Mesenchymal stem cell (in vitro differentiated cells and primary cell): Measurements from ENCODE around the gene USP22.

Experiments used
- DNase-seq: peaks from one replicate; pipeline ENCODE4 v3.0.0-alpha.2; 2013
- H2AFZ ChIP-seq: one replicate; pipeline ENCODE4 v1.6.1; 2013; ENCODE audit warnings: low read depth, mild to moderate bottlenecking, control low read depth, inconsistent platforms, low read length, moderate library complexity
- H2AK5ac ChIP-seq: 2 replicates; pipeline ENCODE4 v1.6.1; 2013; ENCODE audit warnings: low read length, moderate library complexity, mild to moderate bottlenecking, inconsistent platforms; ENCODE audit not compliant: severe bottlenecking
- H2BK120ac ChIP-seq: one replicate; pipeline ENCODE4 v1.6.1; 2013; ENCODE audit warnings: low read depth, mild to moderate bottlenecking, inconsistent platforms, low read length, moderate library complexity
- H2BK12ac ChIP-seq, 2 experiments: one replicate each; pipeline ENCODE4 v1.6.1; 2013; ENCODE audit warnings: inconsistent platforms in 2 of 2, low read length in 2 of 2, mild to moderate bottlenecking in 2 of 2, moderate library complexity in 2 of 2, control low read depth in 1 of 2
- H2BK15ac ChIP-seq: one replicate; pipeline ENCODE4 v1.6.1; 2013; ENCODE audit warnings: mild to moderate bottlenecking, low read depth, inconsistent platforms; ENCODE audit not compliant: poor library complexity, severe bottlenecking
- H2BK5ac ChIP-seq: 2 replicates; pipeline ENCODE4 v1.6.1; 2013; ENCODE audit warnings: low read depth, mild to moderate bottlenecking, low read length, control low read depth, inconsistent platforms; ENCODE audit not compliant: poor library complexity, severe bottlenecking
- H3K14ac ChIP-seq, 2 experiments: one replicate each; pipeline ENCODE4 v1.6.1; 2013; ENCODE audit warnings: inconsistent platforms in 2 of 2, low read length in 2 of 2, control low read depth in 1 of 2, mild to moderate bottlenecking in 1 of 2, moderate library complexity in 1 of 2
- H3K18ac ChIP-seq, 2 experiments: one replicate each; pipeline ENCODE4 v1.6.1; 2013; ENCODE audit warnings: inconsistent platforms in 2 of 2, low read length in 2 of 2, control low read depth in 1 of 2, low read depth in 1 of 2, mild to moderate bottlenecking in 1 of 2
- H3K23ac ChIP-seq, 2 experiments: one replicate each; pipeline ENCODE4 v1.6.1; 2013; ENCODE audit warnings: inconsistent platforms in 2 of 2, low read length in 2 of 2, mild to moderate bottlenecking in 2 of 2, moderate library complexity in 2 of 2, control low read depth in 1 of 2
- H3K27ac ChIP-seq: 2 replicates; pipeline ENCODE4 v1.5.1; 2013; ENCODE audit warnings: mild to moderate bottlenecking, moderate library complexity, low read length, control low read depth, inconsistent platforms; ENCODE audit not compliant: poor library complexity, severe bottlenecking
- H3K27me3 ChIP-seq, 2 experiments: 2 replicates each; pipeline versions ENCODE4 v1.6.1 to v1.7.0; 2013; ENCODE audit warnings: low read length in 2 of 2, mild to moderate bottlenecking in 2 of 2, moderate library complexity in 2 of 2, control low read depth in 1 of 2, inconsistent platforms in 1 of 2; ENCODE audit not compliant: control insufficient read depth in 1 of 2, insufficient read depth in 1 of 2
- H3K36me3 ChIP-seq, 2 experiments: 2 replicates each; pipeline versions ENCODE4 v1.6.1 to v1.7.0; 2013; ENCODE audit warnings: low read length in 2 of 2, control low read depth in 1 of 2, inconsistent platforms in 1 of 2, low read depth in 1 of 2, mild to moderate bottlenecking in 1 of 2; ENCODE audit not compliant: insufficient read depth in 2 of 2, control insufficient read depth in 1 of 2
- H3K4ac ChIP-seq, 2 experiments: one replicate each; pipeline ENCODE4 v1.6.1; 2013; ENCODE audit warnings: inconsistent platforms in 2 of 2, low read length in 2 of 2, mild to moderate bottlenecking in 2 of 2, moderate library complexity in 2 of 2, control low read depth in 1 of 2, low read depth in 1 of 2
- H3K4me1 ChIP-seq: 2 replicates; pipeline ENCODE4 v1.6.1; 2013; ENCODE audit warnings: low read depth, low read length, control low read depth; ENCODE audit not compliant: control insufficient read depth, insufficient read depth
- H3K4me2 ChIP-seq: 2 replicates; pipeline ENCODE4 v1.6.1; 2013; ENCODE audit warnings: low read length, mild to moderate bottlenecking, inconsistent platforms; ENCODE audit not compliant: poor library complexity, severe bottlenecking
- H3K4me3 ChIP-seq, 2 experiments: 2 replicates each; pipeline versions ENCODE4 v1.5.1 to v1.7.0; 2013; ENCODE audit warnings: low read length in 2 of 2, mild to moderate bottlenecking in 2 of 2, control low read depth in 1 of 2, low read depth in 1 of 2; ENCODE audit not compliant: insufficient read depth in 1 of 2
- H3K79me1 ChIP-seq: replicated peaks from 2 replicates; pipeline ENCODE4 v1.6.1; 2013; ENCODE audit warnings: mild to moderate bottlenecking, control low read depth, low read length, inconsistent platforms; ENCODE audit not compliant: poor library complexity, severe bottlenecking
- H3K9ac ChIP-seq: 2 replicates; pipeline ENCODE4 v1.7.0; 2013; ENCODE audit warnings: mild to moderate bottlenecking, low read length, moderate library complexity
- H3K9me3 ChIP-seq: 2 replicates; pipeline ENCODE4 v1.7.0; 2013; ENCODE audit warnings: mild to moderate bottlenecking, low read length; ENCODE audit not compliant: control insufficient read depth
- H4K8ac ChIP-seq: one replicate; pipeline ENCODE4 v1.6.1; 2013; ENCODE audit warnings: inconsistent platforms, mild to moderate bottlenecking, low read length, moderate library complexity
- H4K91ac ChIP-seq: one replicate; pipeline ENCODE4 v1.6.1; 2013; ENCODE audit warnings: mild to moderate bottlenecking, low read length, inconsistent platforms
- WGBS: methylation state at CpG from one replicate; pipeline ENCODE4 v1.1.7; 2013; ENCODE audit warnings: mixed read lengths; 5-methylcytosine and 5-hydroxymethylcytosine counted together

Gene USP22

DNA sequence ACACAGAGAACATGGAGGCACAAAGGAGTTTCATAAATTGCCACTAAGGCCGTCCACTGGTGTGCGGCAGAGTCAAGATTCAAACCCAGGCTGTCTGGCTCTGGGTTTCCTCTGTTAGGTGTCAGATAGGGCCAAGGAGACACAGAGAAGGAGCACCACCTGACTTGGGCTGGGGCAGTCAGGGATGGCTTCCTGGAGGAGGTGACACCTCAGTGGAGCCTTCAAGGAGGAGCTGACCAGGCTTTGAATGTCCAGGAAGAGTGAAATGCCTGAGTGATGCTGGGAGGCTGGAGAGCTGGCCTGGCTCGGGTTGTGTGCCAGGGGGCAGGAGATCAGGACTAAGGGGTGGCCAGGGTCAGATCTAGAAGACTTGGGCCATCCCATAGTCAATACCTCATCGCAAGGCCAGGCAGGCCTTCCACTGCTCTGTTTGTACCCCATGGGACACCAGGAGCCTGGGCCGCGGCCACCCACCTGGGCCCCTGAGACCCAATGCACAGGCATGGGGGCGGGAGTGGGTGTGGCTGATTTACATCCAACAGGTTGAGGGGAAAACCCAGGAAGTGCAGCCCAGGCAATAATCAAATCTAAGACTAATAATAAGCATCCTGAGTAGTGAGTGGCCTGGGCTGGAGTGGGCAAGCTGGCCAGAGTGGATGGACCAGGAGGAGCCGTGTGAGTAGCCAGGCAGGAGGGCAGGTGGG is 73.7 kb downstream of the USP22 start:
- no peak for DNase-seq
- Histone ChIP-seq H2BK5ac (no peak overlapping the region), H3K4me1 (peaks cover 3% of the 10 kb centered on the region), H3K27ac (no peak overlapping the region), H2BK120ac (no peak overlapping the region), H4K91ac (no peak overlapping the region), H3K9me3 (no peaks in the 10 kb centered on the region), H3K23ac (no peak overlapping the region), H3K9ac (no peak overlapping the region), H3K4me2 (no peak overlapping the region), H2BK15ac (no peak overlapping the region), H2AFZ (no peak overlapping the region), H3K36me3 (peaks cover 0 to 32% of the 10 kb centered on the region in 2 experiments), H3K18ac (no peak overlapping the region), H2BK12ac (no peak overlapping the region), H3K79me1 (peaks cover 20% of the 10 kb centered on the region), H3K4me3 (no peak overlapping the region), H4K8ac (no peak overlapping the region), H2AK5ac (no peak overlapping the region), H3K27me3 (peaks cover 0 to 10% of the 10 kb centered on the region in 2 experiments), H3K14ac (no peak overlapping the region), H3K4ac (no peak overlapping the region)
- 96% methylated on average over 8 of the region's 8 CpGs for WGBS

- Histone ChIP-seq H2BK15ac (no peak overlapping the region), H3K23ac (no peak overlapping the region), H3K9me3 (no peaks in the 10 kb centered on the region), H3K14ac (no peak overlapping the region), H4K91ac (no peak overlapping the region), H2BK120ac (no peak overlapping the region), H3K4me1 (peaks cover 3% of the 10 kb centered on the region), H2BK5ac (no peak overlapping the region), H2AFZ (no peak overlapping the region), H2AK5ac (no peak overlapping the region), H3K27me3 (peaks cover 0 to 10% of the 10 kb centered on the region in 2 experiments), H2BK12ac (no peak overlapping the region), H3K79me1 (peaks cover 21% of the 10 kb centered on the region), H3K4me2 (no peak overlapping the region), H4K8ac (no peak overlapping the region), H3K4ac (no peak overlapping the region), H3K4me3 (no peak overlapping the region), H3K18ac (no peak overlapping the region), H3K27ac (no peak overlapping the region), H3K36me3 (peaks cover 0 to 37% of the 10 kb centered on the region in 2 experiments), H3K9ac (no peak overlapping the region)
- no peak for DNase-seq
- WGBS: 93% methylated on average over 2 of the region's 3 CpGs
Observed at GRCh38 chr17:20967776-20968175, 75.0 kb downstream of the USP22 start.

- H4K8ac ChIP-seq: no peak overlapping the region
- no peak overlapping the region for H3K23ac ChIP-seq
- no peak overlapping the region for H3K14ac ChIP-seq
- H3K4ac ChIP-seq: no peak overlapping the region
- H3K79me1 ChIP-seq: peaks cover 19% of the 10 kb centered on the region
- no peak overlapping the region for H3K9ac ChIP-seq
- H2BK12ac ChIP-seq: no peak overlapping the region
- no peak overlapping the region for H3K4me2 ChIP-seq
- no peaks in the 10 kb centered on the region for H3K9me3 ChIP-seq
- H2AFZ ChIP-seq: no peak overlapping the region
- no peak for DNase-seq
- H3K18ac ChIP-seq: no peak overlapping the region
- H4K91ac ChIP-seq: no peak overlapping the region
- H2BK5ac ChIP-seq: no peak overlapping the region
- no peak overlapping the region for H2BK15ac ChIP-seq
- H3K4me1 ChIP-seq: peaks cover 3% of the 10 kb centered on the region
- 43% methylated on average over 2 of the region's 2 CpGs for WGBS
- H2AK5ac ChIP-seq: no peak overlapping the region
- peaks cover 0 to 10% of the 10 kb centered on the region in 2 experiments for H3K27me3 ChIP-seq
- no peak overlapping the region for H2BK120ac ChIP-seq
- H3K27ac ChIP-seq: no peak overlapping the region
- H3K36me3 ChIP-seq: peaks cover 0 to 37% of the 10 kb centered on the region in 2 experiments
- H3K4me3 ChIP-seq: no peak overlapping the region
Observed at GRCh38 chr17:20966870-20967269, 75.9 kb downstream of the USP22 start.

GRCh38 chr17:20965492-20965891 is 77.3 kb downstream of the USP22 start:
- Histone ChIP-seq H3K4me1 (peaks cover 3% of the 10 kb centered on the region), H2BK12ac (no peak overlapping the region), H3K79me1 (peaks cover 18% of the 10 kb centered on the region), H4K8ac (no peak overlapping the region), H3K18ac (no peak overlapping the region), H3K4ac (no peak overlapping the region), H2BK5ac (no peak overlapping the region), H3K27ac (no peak overlapping the region), H3K4me3 (no peak overlapping the region), H3K36me3 (peaks cover 0 to 32% of the 10 kb centered on the region in 2 experiments), H2AFZ (no peak overlapping the region), H4K91ac (no peak overlapping the region), H3K23ac (no peak overlapping the region), H3K9me3 (no peaks in the 10 kb centered on the region), H3K9ac (no peak overlapping the region), H2BK120ac (no peak overlapping the region), H2AK5ac (no peak overlapping the region), H2BK15ac (no peak overlapping the region), H3K14ac (no peak overlapping the region), H3K4me2 (no peak overlapping the region), H3K27me3 (peaks cover 0 to 2% of the 10 kb centered on the region in 2 experiments)
- DNase-seq: no peak
- WGBS: 100% methylated on average over 1 of the region's 1 CpG
